CD4-positive, alpha-beta memory T cell (primary cell): Measurements from ENCODE around the gene ELMO1. TPM values are rescaled to one million over a fixed set of nuclear protein-coding genes. Genes with fewer than 3 reads are reported as not detected.

Source experiments
- CTCF ChIA-PET: fragments of 350-600 bp; sonication (Branson Sonifier 250); formaldehyde crosslinking; loops from one replicate; lab custom pipeline; 2021; ENCODE audit warnings: inconsistent platforms; ENCODE audit not compliant: partially characterized antibody; lab: Charles Lee
- POLR2A ChIA-PET: fragments of 350-600 bp; sonication (Branson Sonifier 250); formaldehyde crosslinking; loops from one replicate; lab custom pipeline; 2021; ENCODE audit not compliant: partially characterized antibody; lab: Charles Lee
- DNase-seq, 5 donors: peaks; one replicate each; pipeline versions ENCODE4 v3.0.0 to v3.0.0-alpha.2; 2020 to 2022; ENCODE audit warnings: mixed read lengths in 1 of 5
- H3K27ac ChIP-seq: one replicate; pipeline ENCODE4 v1.7.0; 2013; ENCODE audit warnings: low read depth, low read length
- H3K27me3 ChIP-seq: 2 replicates; pipeline ENCODE4 v1.7.0; 2013; ENCODE audit warnings: mild to moderate bottlenecking, low read length, moderate library complexity; ENCODE audit not compliant: insufficient read depth
- H3K36me3 ChIP-seq: 2 replicates; pipeline ENCODE4 v1.7.0; 2013; ENCODE audit warnings: mild to moderate bottlenecking, low read length, moderate library complexity; ENCODE audit not compliant: insufficient read depth
- H3K4me1 ChIP-seq: 2 replicates; pipeline ENCODE4 v1.7.0; 2013; ENCODE audit warnings: mild to moderate bottlenecking, low read length, moderate library complexity; ENCODE audit not compliant: insufficient read depth
- H3K4me3 ChIP-seq, 2 donors: one replicate each; pipeline ENCODE4 v1.7.0; 2013; ENCODE audit warnings: low read length in 2 of 2, mild to moderate bottlenecking in 1 of 2
- H3K9me3 ChIP-seq, 2 donors: one replicate each; pipeline ENCODE4 v1.7.0; 2013; ENCODE audit warnings: low read length in 2 of 2, control low read depth in 1 of 2; ENCODE audit not compliant: control insufficient read depth in 1 of 2
- H3K27ac Mint-ChIP-seq, 7 donors: one replicate each; pipeline ENCODE4 v1.8.0; 2020 to 2021; ENCODE audit warnings: mixed read lengths in 7 of 7, mild to moderate bottlenecking in 6 of 7, inconsistent platforms in 3 of 7, moderate library complexity in 3 of 7
- H3K27me3 Mint-ChIP-seq, 2 donors: one replicate each; pipeline ENCODE4 v1.8.0; 2020 to 2021; ENCODE audit warnings: mixed read lengths in 2 of 2
- H3K36me3 Mint-ChIP-seq, 2 donors: one replicate each; pipeline ENCODE4 v1.8.0; 2020 to 2021; ENCODE audit warnings: mixed read lengths in 2 of 2, inconsistent platforms in 1 of 2, mild to moderate bottlenecking in 1 of 2
- H3K4me1 Mint-ChIP-seq, 4 donors: one replicate each; pipeline ENCODE4 v1.8.0; 2020 to 2021; ENCODE audit warnings: mixed read lengths in 4 of 4, mild to moderate bottlenecking in 1 of 4
- H3K4me3 Mint-ChIP-seq, 8 donors: one replicate each; pipeline ENCODE4 v1.8.0; 2020 to 2021; ENCODE audit warnings: mixed read lengths in 8 of 8, mild to moderate bottlenecking in 7 of 8, moderate library complexity in 6 of 8, inconsistent platforms in 3 of 8
- H3K9me3 Mint-ChIP-seq, 8 donors: one replicate each; pipeline ENCODE4 v1.8.0; 2020 to 2021; ENCODE audit warnings: mixed read lengths in 8 of 8, mild to moderate bottlenecking in 5 of 8, inconsistent platforms in 3 of 8, moderate library complexity in 1 of 8
- intact Hi-C: fragments of 100-400 bp; cut with micrococcal nuclease; formaldehyde crosslinking; loops from one replicate; pipeline ENCODE4 v1.15.1; 2023
- polyA plus RNA-seq, 2 donors: library from polyadenylated mRNA; unstranded; fragments of 300-500 nt; fragmentation: Illumina TruSeq; gene quantifications; one replicate each; pipeline ENCODE4 v1.2.3, GENCODE V29; 2021
- total RNA-seq, 2 experiments: library from RNA; stranded (reverse); gene quantifications; one replicate each; pipeline ENCODE4 v1.2.3, GENCODE V29; 2021

Gene ELMO1
- total and polyA plus RNA-seq, 4 experiments from 2014 or later, result 45.1 to 131 (median 111) TPM

DNA sequence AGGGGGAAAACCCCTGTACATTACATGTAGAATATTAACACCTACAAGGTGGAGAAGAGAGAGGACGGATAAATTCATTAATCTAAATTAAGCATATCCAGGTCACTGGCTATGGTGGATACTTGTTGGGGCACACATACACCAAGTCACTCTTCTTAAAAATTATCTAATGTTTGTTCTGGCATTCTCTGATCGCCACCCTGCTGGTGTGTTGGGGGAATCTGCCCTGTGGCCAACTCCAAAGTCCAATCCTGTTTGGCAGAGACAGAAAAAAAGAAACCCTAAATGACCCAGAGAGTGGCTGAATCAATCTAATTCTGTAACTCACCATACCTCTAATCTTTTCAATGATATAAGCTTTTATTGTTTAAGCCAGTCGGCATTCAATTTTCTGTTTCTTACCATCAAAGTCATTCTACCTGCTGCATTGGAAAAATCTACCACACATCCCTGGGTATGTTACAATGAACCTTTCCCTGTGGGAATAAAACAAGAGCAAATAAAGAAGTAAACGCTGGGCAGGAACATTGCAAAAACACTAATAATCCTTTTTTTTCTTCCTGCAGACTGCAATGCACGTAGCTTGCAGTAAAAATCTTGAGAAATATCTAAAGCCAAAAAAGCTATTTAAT, 34.2 kb downstream of the ELMO1 start:
- Histone ChIP-seq H3K27me3 (no peaks in the 10 kb centered on the region), H3K27ac (no peak overlapping the region), H3K36me3 (no peaks in the 10 kb centered on the region), H3K9me3 (no peaks in the 10 kb centered on the region), H3K4me3 (no peak overlapping the region), H3K4me1 (peaks cover 43% of the 10 kb centered on the region)
- Mint-ChIP-seq H3K4me3 (no peak overlapping the region), H3K27ac (peak overlapping the region in 1 of 7 donors; percentile 59), H3K27me3 (no peaks in the 10 kb centered on the region), H3K36me3 (peaks cover 12 to 13% of the 10 kb centered on the region in 2 donors), H3K9me3 (peaks cover 0 to 2% (median 0%) of the 10 kb centered on the region in 8 donors), H3K4me1 (peaks cover 58 to 64% (median 61%) of the 10 kb centered on the region in 4 donors)
- CTCF ChIA-PET, result interaction anchor here (0.9 kb wide), 1 partner anchor 11 kb away, joined by 3 read pairs; no protein-coding TSS in a partner anchor
- POLR2A ChIA-PET, result interaction anchor here (11.3 kb wide), 1 partner anchor 32 kb away, joined by 98 read pairs; the partner anchor contains the start of gene ELMO1
- DNase-seq, result no peak
- intact Hi-C loops, result loop anchor here (5.0 kb wide), 1 partner anchor 47 kb away; no protein-coding TSS in a partner anchor

DNA sequence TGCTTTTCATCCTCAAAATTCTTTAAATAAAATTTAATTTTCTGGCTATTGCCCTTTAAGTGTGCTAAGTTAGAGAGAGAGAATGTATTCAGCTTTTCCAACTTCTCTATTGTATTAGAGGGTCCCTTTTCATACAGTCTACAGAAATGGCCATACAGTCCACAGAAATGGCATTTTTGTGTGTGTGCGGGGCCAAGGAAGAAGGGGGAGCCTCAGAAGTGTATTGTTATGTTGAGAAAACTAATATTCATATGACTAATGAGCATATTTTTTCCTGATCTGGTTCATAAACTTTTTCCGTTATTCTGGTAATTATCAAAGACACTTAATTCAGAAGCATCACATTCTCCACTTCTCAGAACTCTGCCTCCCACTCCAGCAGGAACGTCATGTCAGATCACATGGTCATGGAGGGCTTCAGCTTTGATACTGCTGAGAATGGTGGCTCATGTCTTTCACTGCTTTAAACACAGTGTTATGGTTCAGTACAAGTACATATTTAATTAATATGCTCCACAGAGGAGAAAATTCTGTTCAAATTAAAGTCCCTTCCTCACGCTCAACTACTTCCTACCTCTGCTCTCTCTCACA, 37.1 kb downstream of the ELMO1 start:
- H3K27ac Mint-ChIP-seq, result peak overlapping the region; percentile 72 to 93 (median 90)
- H3K4me1 Mint-ChIP-seq, result peaks cover 51 to 65% (median 60%) of the 10 kb centered on the region in 4 donors

DNA sequence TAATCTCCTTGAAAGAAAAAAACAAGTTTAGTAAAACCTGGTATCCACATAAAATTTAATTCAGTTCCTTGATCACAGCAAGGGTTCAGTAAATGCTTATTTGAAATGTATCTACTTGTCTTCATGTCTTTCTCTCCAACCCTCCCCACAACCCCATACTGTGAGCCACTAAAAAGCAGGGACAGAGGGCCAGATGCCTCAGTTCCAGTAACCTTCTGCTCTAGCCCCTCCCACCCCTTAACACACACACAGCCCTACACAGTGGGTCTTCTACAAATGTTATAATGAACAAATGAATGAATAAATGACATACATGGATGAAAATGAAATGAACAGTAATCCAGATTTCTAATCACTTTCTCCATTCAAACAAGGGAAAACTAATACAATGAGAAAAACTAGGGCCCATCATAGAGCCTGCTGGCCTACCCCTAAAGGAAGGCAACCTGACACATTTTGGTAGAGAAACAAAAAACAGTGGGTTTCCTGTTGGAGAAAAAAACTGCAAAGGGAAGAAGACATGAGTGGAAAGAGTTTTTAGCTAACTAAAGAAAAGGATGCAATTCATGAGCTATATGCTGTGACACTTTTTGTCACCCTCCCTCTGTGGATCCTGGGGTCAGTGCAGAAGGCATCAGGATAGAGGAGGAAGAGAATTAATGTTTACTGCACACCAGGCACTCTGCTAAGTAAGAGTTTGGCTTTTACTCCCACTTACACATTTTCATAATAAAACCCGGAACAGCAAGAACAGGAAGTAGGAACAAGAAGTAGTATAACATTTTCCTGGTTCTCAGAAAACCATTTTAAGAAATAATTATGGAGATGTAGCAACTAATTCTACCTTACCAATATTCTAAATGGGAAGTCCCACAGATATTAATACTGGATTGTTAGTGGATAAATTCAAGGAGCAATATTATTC, 38.1 kb downstream of the ELMO1 start:
- Mint-ChIP-seq H3K36me3 (peaks cover 12 to 17% of the 10 kb centered on the region in 2 donors), H3K27ac (peak overlapping the region; percentile 70 to 94 (median 90)), H3K4me1 (peaks cover 47 to 71% (median 61%) of the 10 kb centered on the region in 4 donors), H3K27me3 (no peaks in the 10 kb centered on the region), H3K4me3 (peak overlapping the region; percentile 14 to 92 (median 68)), H3K9me3 (peaks cover 0 to 2% (median 0%) of the 10 kb centered on the region in 8 donors)
- no peaks in the 10 kb centered on the region for H3K27me3 ChIP-seq
- no peak overlapping the region for H3K4me3 ChIP-seq
- H3K4me1 ChIP-seq, result peaks cover 48% of the 10 kb centered on the region
- no peaks in the 10 kb centered on the region for H3K36me3 ChIP-seq
- H3K9me3 ChIP-seq, result no peaks in the 10 kb centered on the region
- H3K27ac ChIP-seq, result peak overlapping the region; percentile 49
- CTCF ChIA-PET, result interaction anchor here (1.1 to 5.8 kb wide), 3 partner anchors 9 to 38 kb away, joined by 3 to 35 read pairs (median 3); partner anchors contain the start of gene ELMO1
- POLR2A ChIA-PET, result interaction anchor here (1.0 to 11.3 kb wide), 4 partner anchors 14 to 101 kb away, joined by 5 to 98 read pairs (median 6); partner anchors contain the start of gene ELMO1
- intact Hi-C loops, result loop anchor here (2.0 to 5.0 kb wide), 2 partner anchors 30 to 43 kb away; no protein-coding TSS in a partner anchor
- peak in 1 of 5 donors; percentile 12 for DNase-seq

More for the DNA sequence above, 37.1 kb downstream of the ELMO1 start:
- peaks cover 12% of the 10 kb centered on the region in 2 donors for H3K36me3 Mint-ChIP-seq
- peak in 1 of 5 donors; percentile 49 for DNase-seq
- no peaks in the 10 kb centered on the region for H3K9me3 ChIP-seq
- no peaks in the 10 kb centered on the region for H3K36me3 ChIP-seq
- intact Hi-C loops, result loop anchor here (2.0 to 5.0 kb wide), 2 partner anchors 29 to 44 kb away; no protein-coding TSS in a partner anchor
- H3K4me1 ChIP-seq, result peaks cover 48% of the 10 kb centered on the region
- peak overlapping the region in 7 of 8 donors; percentile 14 to 92 (median 68) for H3K4me3 Mint-ChIP-seq
- ChIA-PET CTCF (interaction anchor here (1.1 to 5.8 kb wide), 2 partner anchors 10 to 37 kb away, joined by 3 to 35 read pairs; partner anchors contain the start of gene ELMO1), POLR2A (interaction anchor here (1.0 to 11.3 kb wide), 3 partner anchors 30 to 102 kb away, joined by 5 to 98 read pairs (median 5); partner anchors contain the start of gene ELMO1)
- H3K9me3 Mint-ChIP-seq, result peaks cover 0 to 2% (median 0%) of the 10 kb centered on the region in 8 donors
- no peaks in the 10 kb centered on the region for H3K27me3 ChIP-seq
- no peaks in the 10 kb centered on the region for H3K27me3 Mint-ChIP-seq
- H3K27ac ChIP-seq, result peak overlapping the region; percentile 49
- H3K4me3 ChIP-seq, result no peak overlapping the region

DNA sequence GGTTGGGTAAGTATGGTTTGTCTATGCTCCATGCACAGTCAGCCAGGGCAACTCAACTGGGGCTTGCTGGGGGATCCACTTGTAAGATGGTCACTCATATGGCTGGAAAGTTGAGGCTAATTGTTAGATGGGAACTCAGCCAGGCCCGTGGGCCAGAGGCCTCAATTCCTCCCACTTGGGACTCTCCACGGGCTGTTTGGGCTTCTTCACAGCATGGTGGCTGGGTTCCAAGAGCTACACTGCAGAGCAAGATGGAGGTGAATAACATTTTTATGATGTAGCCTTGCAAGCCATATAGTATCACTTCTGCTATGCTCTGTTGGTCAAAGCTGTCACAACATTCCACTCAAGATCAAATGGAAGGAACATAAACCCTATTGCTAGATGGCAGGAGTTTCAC, 39.2 kb downstream of the ELMO1 start:
- H3K4me3 ChIP-seq, result peak overlapping the region in 1 of 2 donors; percentile 45
- Mint-ChIP-seq H3K4me1 (peaks cover 47 to 73% (median 62%) of the 10 kb centered on the region in 4 donors), H3K9me3 (peaks cover 0 to 2% (median 0%) of the 10 kb centered on the region in 8 donors), H3K27ac (peak overlapping the region; percentile 86 to 94 (median 92)), H3K36me3 (peaks cover 6 to 12% of the 10 kb centered on the region in 2 donors), H3K27me3 (no peaks in the 10 kb centered on the region), H3K4me3 (peak overlapping the region; percentile 82 to 92 (median 88))
- H3K36me3 ChIP-seq, result no peaks in the 10 kb centered on the region
- intact Hi-C loops, result loop anchor here (2.0 kb wide), 1 partner anchor 57 kb away; no protein-coding TSS in a partner anchor
- H3K4me1 ChIP-seq, result peaks cover 48% of the 10 kb centered on the region
- ChIA-PET POLR2A (interaction anchor here (0.6 to 11.3 kb wide), 11 partner anchors 8 to 263 kb away, joined by 3 to 98 read pairs (median 5); partner anchors contain the start of gene ELMO1), CTCF (interaction anchor here (0.7 to 5.8 kb wide), 6 partner anchors 10 to 123 kb away, joined by 3 to 35 read pairs (median 3); partner anchors contain the start of gene ELMO1)
- DNase-seq, result no peak
- H3K27ac ChIP-seq, result peak overlapping the region; percentile 23
- no peaks in the 10 kb centered on the region for H3K27me3 ChIP-seq
- H3K9me3 ChIP-seq, result no peaks in the 10 kb centered on the region

DNA sequence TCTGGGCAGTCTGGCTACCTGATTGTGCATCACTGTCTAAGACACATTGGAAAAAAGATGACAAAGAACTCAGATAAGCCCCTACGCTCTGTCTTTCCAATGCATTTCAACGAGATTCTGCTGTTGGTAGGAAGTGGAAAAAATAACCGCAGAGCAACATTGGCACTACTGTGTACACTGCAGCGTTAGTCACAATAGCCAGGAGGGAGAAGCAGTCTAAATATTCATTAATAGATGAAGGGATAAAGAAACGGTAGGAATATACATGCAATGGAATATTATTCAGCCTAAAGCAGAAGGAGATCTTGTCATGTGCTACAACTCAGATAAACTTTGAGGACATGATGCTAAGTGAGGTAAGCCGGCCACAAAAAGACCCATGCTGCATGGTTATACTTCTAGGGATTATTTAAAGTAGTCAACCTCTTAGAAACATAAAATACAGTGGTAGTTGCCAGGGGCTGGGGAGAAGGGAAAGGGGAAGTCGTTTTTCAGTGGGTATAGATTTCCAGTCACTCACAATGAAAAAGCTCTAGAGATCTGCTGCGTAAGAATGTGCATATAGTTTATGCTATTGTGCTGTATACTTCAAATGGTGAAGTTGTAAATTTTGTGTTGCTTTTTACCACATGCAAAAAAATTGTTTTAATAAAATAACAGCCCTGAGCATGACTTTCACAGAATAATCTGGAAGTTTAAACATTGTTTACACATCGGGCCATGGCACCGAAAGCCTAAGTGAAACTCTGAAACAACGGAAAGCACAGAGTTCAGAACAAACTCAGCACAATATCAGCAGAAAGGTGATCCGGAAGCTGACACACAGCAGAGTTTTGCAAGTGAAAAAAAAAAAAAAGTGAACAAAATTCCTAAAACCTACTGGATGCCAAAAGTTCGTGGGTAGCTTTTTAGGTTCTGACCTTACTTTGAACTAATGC, 40.1 kb downstream of the ELMO1 start:
- Mint-ChIP-seq H3K36me3 (peaks cover 2 to 15% of the 10 kb centered on the region in 2 donors), H3K4me3 (peak overlapping the region; percentile 82 to 92 (median 88)), H3K4me1 (peaks cover 48 to 77% (median 62%) of the 10 kb centered on the region in 4 donors), H3K27ac (peak overlapping the region; percentile 86 to 94 (median 92)), H3K27me3 (no peaks in the 10 kb centered on the region), H3K9me3 (peaks cover 0 to 2% (median 0%) of the 10 kb centered on the region in 8 donors)
- intact Hi-C loops, result loop anchor here (1.0 to 2.0 kb wide), 2 partner anchors 40 to 56 kb away; partner anchors contain the start of gene ELMO1
- no peaks in the 10 kb centered on the region for H3K36me3 ChIP-seq
- POLR2A ChIA-PET, result interaction anchor here (0.6 to 11.3 kb wide), 11 partner anchors 9 to 262 kb away, joined by 3 to 98 read pairs (median 4); partner anchors contain the start of gene ELMO1
- peak overlapping the region in 1 of 2 donors; percentile 45 for H3K4me3 ChIP-seq
- CTCF ChIA-PET, result interaction anchor here (0.7 to 5.8 kb wide), 5 partner anchors 9 to 122 kb away, joined by 3 to 35 read pairs (median 3); partner anchors contain the start of gene ELMO1
- no peaks in the 10 kb centered on the region for H3K27me3 ChIP-seq
- peak in 4 of 5 donors; percentile 22 to 67 (median 30) for DNase-seq
- H3K27ac ChIP-seq, result peak overlapping the region; percentile 46
- peaks cover 48% of the 10 kb centered on the region for H3K4me1 ChIP-seq
- no peaks in the 10 kb centered on the region for H3K9me3 ChIP-seq
